HG02943 (cell line): Measurements from ENCODE around the gene POMP.

Experiments
- ATAC-seq: cut with Tn5 transposase; IDR thresholded peaks from one replicate; pipeline ENCODE4 v1.9.1; 2021; ENCODE audit warnings: mild to moderate bottlenecking, low read depth, moderate library complexity; ENCODE audit not compliant: unreplicated experiment

The POMP gene, protein sequence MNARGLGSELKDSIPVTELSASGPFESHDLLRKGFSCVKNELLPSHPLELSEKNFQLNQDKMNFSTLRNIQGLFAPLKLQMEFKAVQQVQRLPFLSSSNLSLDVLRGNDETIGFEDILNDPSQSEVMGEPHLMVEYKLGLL

DNA sequence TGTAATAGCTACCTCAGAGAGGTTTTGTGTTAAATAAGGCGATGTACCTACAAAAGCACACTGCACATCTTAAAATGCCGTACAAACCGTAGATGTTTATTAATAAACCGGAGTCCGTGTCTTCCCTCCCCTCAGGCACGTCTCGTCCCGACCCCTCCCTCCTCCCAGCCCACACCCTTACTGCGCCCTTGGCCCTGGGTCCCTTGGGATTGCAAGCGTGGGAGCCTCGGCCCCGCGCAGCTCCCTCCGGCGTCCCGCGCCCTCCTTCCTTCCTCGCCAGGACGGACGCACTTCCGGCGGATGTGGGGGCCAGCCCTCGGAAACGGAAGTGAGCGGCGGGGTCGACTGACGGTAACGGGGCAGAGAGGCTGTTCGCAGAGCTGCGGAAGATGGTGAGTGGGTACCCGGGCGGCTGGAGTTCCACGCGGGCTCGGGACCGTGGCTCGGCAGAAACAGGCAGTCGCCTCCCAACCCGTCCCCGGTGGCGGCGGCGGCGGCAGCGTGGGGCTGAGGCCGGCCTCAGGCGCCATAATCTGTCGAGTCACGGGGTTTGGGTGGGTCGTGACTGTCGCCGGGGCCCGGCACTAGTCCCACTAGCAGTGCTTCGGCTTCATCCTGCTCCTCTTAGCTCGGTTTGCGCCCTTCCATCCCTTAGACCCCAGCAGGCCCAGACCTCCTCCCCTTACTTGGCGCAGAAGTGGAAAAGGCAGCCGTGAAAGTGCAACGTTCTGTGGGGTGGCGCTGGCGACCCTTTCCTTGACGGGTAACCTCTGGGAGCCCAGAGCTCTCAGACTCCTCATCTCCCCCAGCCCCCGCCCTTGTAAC lies at the start of gene POMP:
Gene POMP (plus strand): TSS at position 335 of the 825 bp plus-strand sequence. CDS start 55 bp downstream, at position 390.
- peak; percentile 87 for ATAC-seq

DNA sequence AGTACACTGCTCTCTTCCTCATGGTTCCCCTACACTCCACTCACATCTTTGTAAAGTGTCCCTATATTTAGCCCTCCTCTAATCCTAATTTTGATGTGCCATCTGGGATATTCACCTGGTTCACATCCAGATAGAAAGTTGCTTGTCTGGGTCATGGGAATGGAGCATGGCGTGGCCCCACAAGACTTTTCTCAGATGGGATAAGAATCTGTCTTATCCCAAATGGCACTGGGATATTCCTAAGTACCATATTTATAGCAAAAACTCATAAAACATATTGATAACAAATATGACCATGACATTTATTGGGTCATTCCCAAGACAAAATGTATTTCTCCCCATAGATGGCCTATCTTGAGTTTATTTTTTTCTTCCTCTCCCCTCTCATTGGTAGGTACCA lies 49.5 kb upstream of the POMP start:
- ATAC-seq: no peak

DNA sequence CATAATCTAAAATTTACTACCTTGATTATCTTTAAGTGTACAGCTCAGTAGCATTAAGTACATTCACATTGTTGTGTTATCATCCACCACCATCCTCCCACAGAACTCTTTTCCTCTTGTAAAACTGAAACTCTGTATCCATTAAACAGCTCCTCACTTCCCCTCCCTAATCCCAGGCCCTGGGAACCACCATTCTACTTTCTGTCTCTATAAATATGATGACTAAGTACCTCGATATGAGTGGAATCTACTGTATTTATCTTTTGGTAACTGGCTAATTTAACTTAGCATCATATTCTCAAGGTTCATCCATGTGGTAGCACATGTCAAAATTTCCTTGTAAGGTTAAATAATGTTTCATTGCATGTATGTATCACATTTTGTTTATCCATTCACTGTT lies 49.0 kb upstream of the POMP start:
- ATAC-seq: no peak

DNA sequence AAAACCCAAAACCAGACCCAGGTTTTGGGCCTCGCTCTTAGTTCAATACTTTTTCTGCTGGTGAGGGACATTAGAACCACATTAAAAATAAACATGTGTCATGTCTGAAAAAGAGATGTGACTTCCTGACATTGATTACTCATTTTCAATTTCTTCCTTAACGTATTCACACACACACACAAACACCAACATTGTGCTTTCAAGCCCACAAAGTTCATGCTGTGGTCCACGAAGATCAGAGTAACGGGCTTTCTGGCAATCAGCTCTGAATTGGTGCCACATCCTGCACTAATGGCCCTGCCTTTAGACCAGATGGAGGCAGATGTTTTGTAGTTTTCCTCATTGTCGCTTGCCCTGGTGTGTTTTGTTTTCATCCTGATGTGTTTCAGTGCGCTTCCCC lies 47.9 kb upstream of the POMP start:
- no peak for ATAC-seq

DNA sequence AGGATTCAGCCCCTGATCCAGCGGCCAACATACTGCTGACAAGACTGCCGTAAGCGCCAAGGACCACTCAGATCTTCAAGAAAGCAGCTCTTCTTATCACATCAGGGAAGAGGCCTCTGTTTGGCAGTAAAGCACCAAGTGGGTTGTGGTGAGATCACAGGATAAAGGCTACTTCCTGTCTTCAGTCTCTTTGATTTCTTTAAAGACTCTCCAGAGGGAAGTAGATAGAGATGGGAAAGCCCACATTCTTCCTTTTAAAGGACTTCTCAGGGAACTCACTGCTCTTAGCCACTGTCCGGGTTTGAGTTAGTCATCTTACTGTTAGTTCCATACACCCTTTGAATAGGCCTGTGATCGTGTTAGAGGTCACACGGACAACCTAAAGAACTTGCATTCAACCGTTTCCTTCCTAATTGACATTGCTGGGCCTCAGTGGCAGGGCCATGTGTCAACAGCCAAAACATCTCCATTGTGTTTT lies 47.2 kb upstream of the POMP start:
- no peak for ATAC-seq

DNA sequence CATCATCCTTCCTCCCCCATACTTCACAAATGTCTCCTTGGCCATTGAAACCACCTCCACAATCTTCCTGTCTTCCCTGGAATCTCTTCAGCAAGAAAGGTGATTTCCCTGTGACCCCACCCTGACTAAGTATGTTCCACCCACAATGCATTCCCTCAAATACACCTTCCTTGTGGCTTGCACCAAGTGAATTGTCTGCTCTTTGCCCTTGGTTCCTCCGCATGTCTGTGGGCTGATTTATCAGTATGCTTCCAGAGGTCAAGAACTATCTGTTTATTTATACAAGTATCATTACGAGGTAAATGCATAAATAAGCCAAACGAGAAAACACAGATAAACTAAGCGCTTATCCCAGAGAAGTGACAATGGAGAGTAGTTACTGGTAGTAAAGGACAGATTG lies 45.4 kb upstream of the POMP start:
- ATAC-seq: no peak

DNA sequence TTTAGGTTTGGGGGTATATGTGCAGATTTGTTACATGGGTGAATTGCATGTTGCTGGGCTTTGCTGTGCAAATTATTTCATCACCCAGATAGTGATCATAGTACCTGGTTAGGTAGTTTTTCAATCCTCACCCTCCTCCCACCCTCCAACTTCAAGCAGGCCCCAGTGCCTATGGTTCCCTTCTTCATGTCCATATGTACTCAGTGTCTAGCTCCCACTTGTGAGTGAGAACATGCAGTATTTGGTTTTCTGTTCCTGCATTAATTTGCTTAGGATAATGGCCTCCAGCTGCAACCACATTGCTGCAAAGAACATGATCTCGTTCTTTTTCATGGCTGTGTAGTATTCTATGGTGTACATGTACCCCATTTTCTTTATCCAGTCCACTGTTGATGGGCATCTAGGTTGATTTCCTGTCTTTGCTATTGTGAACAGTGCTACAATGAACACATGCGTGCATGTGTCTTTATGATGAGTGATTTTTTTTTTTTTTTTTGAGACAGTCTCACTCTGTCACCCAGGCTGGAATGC lies 42.9 kb upstream of the POMP start:
- no peak for ATAC-seq

DNA sequence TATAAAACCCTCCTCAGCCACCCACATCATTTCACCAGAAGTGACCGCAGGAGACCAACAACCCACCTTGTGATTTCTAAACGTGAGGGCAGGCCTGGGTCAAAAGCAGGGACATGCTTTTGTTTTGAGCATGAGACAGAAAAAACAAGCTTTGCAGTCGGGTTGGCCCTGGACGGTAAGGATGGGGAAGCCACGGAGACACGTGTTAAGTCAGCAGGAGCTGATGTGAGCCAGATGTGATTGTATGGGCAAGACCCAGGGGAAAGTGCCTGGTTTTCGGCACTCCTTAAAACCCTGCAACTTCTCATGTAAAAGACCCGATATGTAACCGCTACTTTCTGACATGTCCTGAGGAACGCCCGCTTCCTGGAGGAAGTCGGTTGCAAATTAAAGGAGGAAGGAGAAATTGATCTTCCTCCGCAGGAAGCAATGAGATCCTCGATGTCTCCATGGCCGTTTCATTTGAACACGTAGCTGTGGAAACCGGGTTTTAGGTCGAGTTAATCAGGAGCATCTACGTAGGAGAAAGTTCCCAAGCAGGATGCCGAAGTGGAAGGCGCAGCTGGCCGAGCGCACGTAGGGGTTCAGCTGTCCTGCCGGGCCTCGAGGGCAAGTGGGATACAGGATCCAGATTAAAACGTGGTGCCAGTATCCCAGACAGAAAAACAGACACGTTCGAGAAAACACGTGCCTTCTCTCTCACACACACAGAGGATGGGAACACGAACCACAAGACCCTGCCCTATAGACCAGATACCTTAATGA lies 40.5 kb upstream of the POMP start:
- ATAC-seq: no peak

DNA sequence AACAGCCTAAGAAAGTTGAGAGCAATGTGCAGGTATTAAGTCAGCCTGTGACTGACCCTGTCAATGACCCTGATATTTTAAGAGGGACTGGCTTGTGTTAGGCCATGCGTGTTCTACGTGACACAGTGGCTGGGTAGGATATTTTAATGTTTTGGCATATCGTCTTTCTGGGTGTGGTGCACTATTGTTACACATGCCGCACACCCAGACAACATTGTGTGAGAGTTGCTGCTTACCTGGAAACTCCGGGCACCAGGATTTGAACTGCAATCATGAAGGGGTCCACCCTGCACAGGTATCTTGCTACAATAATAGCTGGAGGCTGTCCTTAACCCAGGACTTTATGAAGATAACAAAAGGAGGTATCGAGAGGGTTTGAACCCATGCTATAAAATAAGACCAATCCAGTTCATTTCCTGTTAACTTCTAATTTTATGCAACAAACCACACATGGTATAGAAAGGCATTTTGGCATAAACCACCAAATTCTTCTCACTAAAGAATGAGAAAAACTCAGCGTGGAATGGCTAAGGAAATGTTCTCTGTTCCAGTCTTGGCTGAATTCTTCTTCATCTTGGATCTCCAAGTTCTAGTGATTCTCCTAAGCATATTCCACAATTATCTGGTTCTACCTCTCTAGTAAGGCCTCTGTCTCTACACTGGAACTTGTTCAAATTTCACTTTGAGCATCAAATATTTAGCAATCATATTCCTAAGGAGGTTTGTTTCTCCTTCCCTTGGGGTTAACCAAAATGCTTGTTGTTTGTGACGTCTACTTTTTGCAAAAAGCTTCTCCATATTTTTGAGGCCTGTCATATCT lies 38.7 kb upstream of the POMP start:
- ATAC-seq: no peak

DNA sequence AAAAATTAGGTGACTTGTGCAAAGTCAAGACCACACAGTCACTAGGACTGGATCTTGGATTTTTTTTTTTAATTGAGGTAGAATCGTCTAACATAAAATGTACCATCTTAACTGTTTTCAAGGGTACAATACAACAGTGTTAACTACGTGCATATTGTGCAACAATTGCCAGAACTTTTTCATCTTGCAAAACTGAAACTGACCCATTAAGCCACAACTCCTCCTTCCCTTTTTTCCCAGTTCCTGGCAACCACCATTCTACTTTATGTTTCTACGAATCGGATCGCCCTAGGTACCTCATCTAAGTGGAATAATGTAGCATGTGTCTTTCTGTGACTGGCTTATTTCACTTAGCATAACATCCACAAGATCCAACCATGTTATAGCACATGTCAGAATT lies 37.5 kb upstream of the POMP start:
- ATAC-seq: no peak

DNA sequence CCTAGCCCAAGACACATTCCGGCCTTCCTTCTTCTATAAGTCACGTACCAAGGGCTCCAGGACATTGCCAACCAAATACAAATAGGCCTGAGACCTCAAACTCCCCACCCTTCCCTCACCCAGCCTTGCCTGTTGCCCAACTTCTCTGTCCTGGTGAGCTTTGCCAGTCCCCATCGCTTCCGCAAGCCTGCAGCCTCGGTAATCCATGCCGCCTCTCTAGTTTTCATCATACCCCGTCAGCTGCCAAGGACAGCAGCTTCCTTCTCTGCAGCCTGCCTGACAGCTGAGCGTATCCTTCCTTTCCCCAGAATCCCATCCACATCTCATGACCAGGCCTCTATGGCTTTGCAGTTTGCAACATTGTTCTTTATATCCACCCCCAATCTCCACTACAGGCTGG lies 36.6 kb upstream of the POMP start:
- ATAC-seq: no peak

DNA sequence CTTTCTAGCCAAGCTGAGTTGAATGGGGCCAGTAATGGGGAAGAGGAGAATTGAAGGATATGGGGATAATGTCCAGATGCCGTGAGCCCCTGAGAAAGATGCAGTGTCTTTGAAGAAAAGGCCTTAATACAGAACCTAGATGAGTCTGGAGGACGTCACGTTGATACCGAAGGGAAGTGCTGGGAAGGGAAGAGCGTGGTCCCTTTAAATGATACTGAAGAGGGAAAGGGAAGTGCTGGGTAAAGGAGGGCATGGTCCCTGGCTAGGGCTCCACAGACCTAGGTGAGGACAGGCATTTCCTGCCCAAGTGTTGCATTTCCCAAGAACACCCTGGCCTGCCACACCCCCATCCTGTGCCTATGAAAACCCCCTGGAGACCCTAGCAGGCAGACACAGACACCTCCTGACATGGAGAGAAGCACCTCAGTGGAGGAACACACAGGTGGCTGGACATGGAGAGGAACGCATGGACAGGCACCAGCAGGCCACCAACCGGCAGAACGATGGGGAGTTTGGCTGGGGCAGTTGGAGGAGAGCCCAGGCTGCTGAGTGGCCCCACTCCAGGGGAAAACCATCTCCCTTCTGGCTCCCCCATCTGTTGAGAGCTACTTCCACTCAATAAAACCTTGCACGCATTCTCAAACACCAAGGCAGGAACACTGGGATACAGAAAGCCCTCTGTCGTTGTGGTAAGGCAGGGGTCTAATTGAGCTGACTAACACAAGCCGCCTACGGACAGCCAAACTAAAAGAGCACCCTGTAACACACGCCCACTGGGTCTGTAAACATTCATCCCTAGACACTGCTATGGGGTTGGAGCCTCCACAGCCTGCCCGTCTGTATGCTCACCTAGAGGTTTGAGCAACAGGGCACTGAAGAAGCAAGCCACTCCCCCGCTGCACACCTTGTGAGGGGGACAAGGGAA lies 34.9 kb upstream of the POMP start:
- no peak for ATAC-seq

DNA sequence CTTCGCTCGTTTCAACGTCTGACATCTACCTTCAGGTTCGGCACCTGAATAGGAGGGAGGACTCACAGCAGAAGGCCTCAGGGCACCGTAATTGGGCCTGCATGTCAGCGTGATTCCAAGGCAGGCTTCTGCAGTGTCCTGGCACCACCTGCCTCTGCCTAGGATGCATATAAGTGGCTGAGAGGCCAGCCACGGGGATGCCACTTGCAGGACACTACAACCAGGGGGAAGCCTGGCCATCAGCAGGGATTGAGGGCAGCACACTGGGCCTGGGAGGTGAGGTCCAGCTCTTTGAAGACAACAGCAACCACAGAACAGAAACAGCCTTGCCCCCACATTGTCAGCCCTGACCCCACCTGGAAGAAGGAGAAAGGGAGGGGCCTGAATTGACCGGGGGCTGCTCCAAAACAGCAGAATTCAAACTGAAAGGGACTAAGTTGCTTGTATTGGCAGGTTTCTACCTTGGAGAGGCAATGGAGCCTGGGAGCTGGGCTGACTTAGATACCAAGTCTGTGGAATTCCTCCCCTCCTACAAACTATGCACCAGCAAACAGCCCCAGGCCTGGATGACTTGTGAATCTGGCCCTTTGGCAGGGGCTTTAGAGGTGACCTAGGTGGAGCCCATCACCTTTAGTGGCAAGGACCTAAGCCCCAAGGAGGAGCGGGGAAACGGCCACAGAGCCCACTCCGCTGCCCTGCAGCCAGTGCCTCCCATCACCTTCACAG lies 34.1 kb upstream of the POMP start:
- no peak for ATAC-seq

DNA sequence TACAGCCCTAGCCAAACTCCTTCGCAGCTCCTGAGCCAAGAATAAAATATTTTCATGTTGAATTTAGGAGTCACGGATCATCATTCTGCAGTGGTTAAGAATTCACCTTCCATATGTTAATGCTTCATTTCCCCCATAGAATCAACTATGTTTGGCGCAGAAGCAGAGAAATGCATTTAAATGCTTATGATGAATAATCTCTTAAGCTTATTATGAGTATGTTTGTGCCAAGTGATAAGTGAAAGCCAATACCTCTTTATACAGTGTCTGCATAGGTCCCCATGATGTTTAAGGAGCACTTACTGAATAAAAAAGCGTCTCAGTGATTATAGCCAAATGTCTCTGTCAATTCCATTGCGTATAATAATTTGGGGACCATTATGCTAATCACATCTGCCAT lies 32.7 kb upstream of the POMP start:
- no peak for ATAC-seq

DNA sequence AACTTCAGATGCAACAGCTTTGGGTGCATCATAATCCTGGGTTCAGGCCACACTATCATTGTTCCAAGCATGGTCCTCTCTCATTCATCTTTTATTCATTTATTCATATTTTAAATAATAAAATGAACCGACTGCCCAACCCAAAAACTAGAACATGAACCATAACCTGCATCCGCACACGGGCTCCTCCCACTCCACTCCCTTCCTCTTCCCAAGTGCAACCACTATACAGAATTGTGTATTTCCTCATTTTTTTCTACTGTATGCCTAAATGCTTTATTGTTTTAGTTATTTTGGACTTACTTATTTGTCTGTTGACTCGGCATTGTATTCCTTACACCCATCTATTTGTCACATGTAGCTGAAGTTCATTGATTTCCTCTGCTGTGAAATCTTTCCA lies 30.7 kb upstream of the POMP start:
- no peak for ATAC-seq

DNA sequence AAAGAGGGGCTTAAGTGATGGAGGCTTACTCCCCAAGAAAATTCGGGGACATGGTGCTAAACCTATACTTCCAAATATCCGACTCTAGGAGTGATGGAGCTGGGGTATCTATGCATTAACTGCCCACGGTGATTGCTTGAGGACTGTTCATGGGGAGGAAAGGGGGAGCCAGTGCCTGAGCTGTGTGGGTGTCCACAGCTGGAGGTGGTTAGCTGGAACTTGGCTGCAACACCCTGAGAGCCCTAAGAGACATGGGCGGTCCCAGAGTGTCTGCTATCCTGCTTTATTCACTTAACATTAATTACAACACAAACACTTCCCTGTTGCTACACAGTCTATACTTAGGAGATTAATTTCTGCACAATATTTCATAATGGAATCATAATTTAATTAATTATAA lies 28.1 kb upstream of the POMP start:
- no peak for ATAC-seq

DNA sequence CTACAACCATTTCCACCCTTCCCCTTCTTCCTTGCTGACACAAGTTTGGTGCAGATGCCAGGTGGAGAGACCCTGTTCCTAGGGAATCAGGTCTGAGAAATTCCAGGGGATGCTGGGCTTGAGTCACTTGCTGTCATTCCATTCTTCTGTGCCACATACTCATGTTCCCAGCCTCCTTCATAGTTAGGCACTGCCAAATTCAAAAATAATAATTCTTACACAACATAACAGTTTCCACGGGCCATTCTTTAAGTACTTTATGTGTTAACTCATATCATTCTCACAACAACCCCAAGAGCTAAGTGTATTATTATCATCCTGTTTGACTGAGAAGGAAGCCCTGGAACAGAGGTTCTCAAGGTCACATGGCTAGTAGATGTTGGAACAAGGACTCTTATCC lies 27.1 kb upstream of the POMP start:
- ATAC-seq: no peak

DNA sequence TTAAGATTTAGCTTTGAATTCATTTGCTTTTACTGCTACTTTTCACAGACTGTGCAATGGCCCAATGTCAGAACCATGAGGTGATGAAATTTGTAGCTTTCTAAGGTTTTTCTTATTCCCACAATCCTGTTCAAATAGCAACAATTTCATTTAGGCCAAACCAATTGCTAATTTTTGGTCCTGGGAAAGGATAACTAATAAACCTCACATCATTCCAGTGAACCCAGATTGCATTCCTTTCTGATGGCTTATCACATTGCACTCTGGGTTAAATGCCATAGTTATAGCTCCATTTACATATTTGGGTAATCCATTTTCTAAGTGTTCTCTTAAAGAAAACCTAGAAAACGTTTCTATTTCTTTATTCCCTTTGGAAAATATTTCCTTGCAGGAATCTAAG lies 22.9 kb upstream of the POMP start:
- ATAC-seq: no peak
